Right lobe of liver (tissue), 4 donors: ENCODE results near the gene EPOP.

Experiments
- POLR2A ChIP-seq: fragments of 450-650 bp; IDR thresholded peaks from one replicate; pipeline ENCODE4 v1.6.1; 2017; ENCODE audit warnings: antibody characterized with exemption, mild to moderate bottlenecking
- TF ChIP-seq, protein P1 (sequence below), 4 donors: fragments of 200-600 bp in 3 of 4; fragments of 450-650 bp in 1 of 4; IDR thresholded peaks; one replicate each; pipeline versions ENCODE4 v1.5.1 to v1.8.0; 2016 to 2022; ENCODE audit warnings: antibody characterized with exemption in 4 of 4, mild to moderate bottlenecking in 2 of 4
- donor health status: DM: no; HTN: no; CAD: no.
- donor health status: DM: no; HTN: no; CAD: no.
- donor health status: DM: no; HTN: yes; CAD: no.

DNA sequence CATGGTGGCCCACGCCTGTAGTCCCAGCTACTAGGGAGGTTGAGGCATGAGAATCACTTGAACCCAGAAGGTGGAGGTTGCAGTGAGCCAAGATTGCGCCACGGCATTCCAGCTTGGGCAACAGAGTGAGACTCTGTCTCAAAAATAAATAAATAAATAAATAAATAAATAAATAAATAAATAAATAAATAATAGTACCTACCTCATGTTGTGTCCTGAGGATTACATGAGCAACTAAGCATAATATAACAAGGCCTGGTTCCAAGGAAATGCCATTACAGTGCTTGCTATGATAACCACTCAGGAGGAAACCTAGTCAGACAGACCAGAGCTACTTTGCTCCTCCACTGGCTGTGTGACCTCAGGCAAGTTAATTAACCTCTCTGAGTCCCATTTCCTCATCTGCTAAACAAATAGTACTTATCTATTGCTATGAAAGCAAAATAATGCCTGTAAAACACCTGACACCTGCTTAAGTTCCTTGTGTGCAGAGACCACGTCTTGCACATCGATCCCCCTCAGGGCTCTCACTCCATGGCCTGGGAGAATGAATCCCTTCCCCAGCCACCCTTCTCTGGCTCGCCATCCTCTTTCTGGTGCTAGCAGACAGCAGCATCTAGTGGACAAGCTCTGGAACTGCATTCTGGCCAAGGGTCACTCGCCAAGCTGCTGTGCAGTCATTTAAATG is 7.5 kb downstream of the EPOP start:
- TF ChIP-seq, protein P1, sequence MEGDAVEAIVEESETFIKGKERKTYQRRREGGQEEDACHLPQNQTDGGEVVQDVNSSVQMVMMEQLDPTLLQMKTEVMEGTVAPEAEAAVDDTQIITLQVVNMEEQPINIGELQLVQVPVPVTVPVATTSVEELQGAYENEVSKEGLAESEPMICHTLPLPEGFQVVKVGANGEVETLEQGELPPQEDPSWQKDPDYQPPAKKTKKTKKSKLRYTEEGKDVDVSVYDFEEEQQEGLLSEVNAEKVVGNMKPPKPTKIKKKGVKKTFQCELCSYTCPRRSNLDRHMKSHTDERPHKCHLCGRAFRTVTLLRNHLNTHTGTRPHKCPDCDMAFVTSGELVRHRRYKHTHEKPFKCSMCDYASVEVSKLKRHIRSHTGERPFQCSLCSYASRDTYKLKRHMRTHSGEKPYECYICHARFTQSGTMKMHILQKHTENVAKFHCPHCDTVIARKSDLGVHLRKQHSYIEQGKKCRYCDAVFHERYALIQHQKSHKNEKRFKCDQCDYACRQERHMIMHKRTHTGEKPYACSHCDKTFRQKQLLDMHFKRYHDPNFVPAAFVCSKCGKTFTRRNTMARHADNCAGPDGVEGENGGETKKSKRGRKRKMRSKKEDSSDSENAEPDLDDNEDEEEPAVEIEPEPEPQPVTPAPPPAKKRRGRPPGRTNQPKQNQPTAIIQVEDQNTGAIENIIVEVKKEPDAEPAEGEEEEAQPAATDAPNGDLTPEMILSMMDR (IDR thresholded peaks at IDR 0.05): peak; percentile 97 to 99 (median 98)
- TF ChIP-seq POLR2A: no peak
